K562 (cell line): ENCODE measurements around the gene BROX. TPM values are rescaled to one million over a fixed set of nuclear protein-coding genes. Genes with fewer than 3 reads are reported as not detected.

Source experiments
- FIP1L1 ChIP-seq: fragments of 200-400 bp; formaldehyde crosslinking; IDR thresholded peaks from 2 replicates; pipeline ENCODE4 v1.6.1; 2018; ENCODE audit warnings: mild to moderate bottlenecking, low read depth, low read length; ENCODE audit not compliant: poor library complexity, severe bottlenecking
- FOXO4 ChIP-seq: fragments of 450-650 bp; formaldehyde crosslinking; IDR thresholded peaks from 2 replicates; pipeline ENCODE4 v1.4.0; 2020; ENCODE audit warnings: mild to moderate bottlenecking, moderate library complexity
- GABPB2 ChIP-seq: fragments of 250-450 bp; sonication (Bioruptor Pico); conservative IDR thresholded peaks from 2 replicates; pipeline ENCODE4 v1.5.1; 2021; ENCODE audit warnings: mild to moderate bottlenecking
- GATA2 ChIP-seq: sonication (generic); formaldehyde crosslinking; IDR thresholded peaks from 2 replicates; pipeline ENCODE4 v1.4.0; 2020; ENCODE audit warnings: mild to moderate bottlenecking, missing genetic modification reagents
- GTF3C2 ChIP-seq: IDR thresholded peaks from 3 replicates; pipeline ENCODE4 v1.6.1; 2011; ENCODE audit warnings: borderline replicate concordance, mild to moderate bottlenecking, moderate library complexity; ENCODE audit not compliant: insufficient read length; ENCODE audit errors: extremely low read depth
- L3MBTL2 ChIP-seq: fragments of 450-650 bp; IDR thresholded peaks from 2 replicates; pipeline ENCODE4 v1.6.1; 2016; ENCODE audit warnings: mild to moderate bottlenecking, moderate library complexity
- MYC ChIP-seq, 2 experiments: fragments of 250-450 bp in 1 of 2; sonication (Bioruptor Pico) in 1 of 2; IDR thresholded peaks; 2 replicates each; pipeline versions ENCODE4 v1.5.1 to v1.6.1; 2012 to 2021; ENCODE audit warnings: low read depth in 2 of 2, borderline replicate concordance in 1 of 2, improper control_type of control experiment in 1 of 2, low read length in 1 of 2, mild to moderate bottlenecking in 1 of 2, moderate library complexity in 1 of 2
- PHF8 ChIP-seq: fragments of 200-600 bp; sonication (generic); IDR thresholded peaks from 2 replicates; pipeline ENCODE4 v1.6.1; 2012; ENCODE audit warnings: mixed run types, mild to moderate bottlenecking, inconsistent platforms, low read length, moderate library complexity, borderline replicate concordance
- POLR2AphosphoS5 ChIP-seq: IDR thresholded peaks from 2 replicates; pipeline ENCODE4 v1.6.1; 2011; ENCODE audit warnings: mild to moderate bottlenecking, low read depth, low read length, moderate library complexity; ENCODE audit not compliant: control insufficient read depth, insufficient read depth
- RB1 ChIP-seq: fragments of 450-650 bp; IDR thresholded peaks from 2 replicates; pipeline ENCODE4 v1.6.1; 2017; ENCODE audit warnings: low read depth, mild to moderate bottlenecking
- TAL1 ChIP-seq: fragments of 450-650 bp; IDR thresholded peaks from 2 replicates; pipeline ENCODE4 v1.6.1; 2016; ENCODE audit warnings: mild to moderate bottlenecking
- TFAM ChIP-seq: fragments of 250-450 bp; sonication (Bioruptor Pico); conservative IDR thresholded peaks from 2 replicates; pipeline ENCODE4 v1.5.0; 2021; ENCODE audit warnings: mild to moderate bottlenecking, moderate library complexity
- U2AF1 ChIP-seq: fragments of 200-400 bp; formaldehyde crosslinking; optimal IDR thresholded peaks from 2 replicates; pipeline ENCODE3; 2017; ENCODE audit warnings: mild to moderate bottlenecking, low read depth, low read length, moderate library complexity
- XRCC5 ChIP-seq: fragments of 200-400 bp; formaldehyde crosslinking; IDR thresholded peaks from 2 replicates; pipeline ENCODE4 v1.6.1; 2017; ENCODE audit warnings: low read depth, mild to moderate bottlenecking, low read length
- ZNF696 ChIP-seq: fragments of 250-450 bp; sonication (Bioruptor Pico); conservative IDR thresholded peaks from 2 replicates; pipeline ENCODE4 v1.4.0; 2020; ENCODE audit warnings: mild to moderate bottlenecking, moderate library complexity
- ZNF740 ChIP-seq, 3 experiments: fragments of 200-800 bp in 1 of 3; sonication (Bioruptor generic) in 1 of 3; sonication (generic) in 1 of 3; formaldehyde crosslinking in 1 of 3; IDR thresholded peaks; 2 replicates each; pipeline versions ENCODE4 v1.6.1 to v1.8.0; 2016 to 2022; ENCODE audit warnings: mild to moderate bottlenecking in 2 of 3, missing compliant biosample characterization in 2 of 3, missing genetic modification characterization in 2 of 3, missing genetic modification reagents in 1 of 3
- polyA plus RNA-seq, 8 experiments: library from polyadenylated mRNA; depleted of rRNA in 4 of 8; stranded (reverse) in 5 of 8; unstranded in 3 of 8; fragments of >200 nt; fragmentation: Nextera tagmentation in 2 of 8; fragmentation: Illumina TruSeq in 1 of 8; extraction: Ambion mirVana in 2 of 8; extraction: Trizol in 1 of 8; gene quantifications; 2 replicates each; pipeline versions ENCODE4 v1.2.1 to v1.2.3, GENCODE V29; 2011 to 2014; ENCODE audit warnings: inconsistent platforms in 1 of 8, missing spikeins in 1 of 8
- total RNA-seq, 7 experiments: library from RNA; depleted of rRNA in 6 of 7; stranded (reverse); fragments of >200 nt in 6 of 7; fragmentation: Illumina TruSeq in 2 of 7; extraction: Trizol in 2 of 7; gene quantifications; 2 replicates each; pipeline versions ENCODE4 v1.2.1 to v1.2.3, GENCODE V29; 2011 to 2021; ENCODE audit warnings: low replicate concordance in 1 of 7
- TF ChIP-seq, protein P1 (sequence below): fragments of 450-650 bp; formaldehyde crosslinking; IDR thresholded peaks from 2 replicates; pipeline ENCODE4 v1.4.0; 2020; ENCODE audit warnings: mild to moderate bottlenecking, moderate library complexity

The BROX gene
- total and polyA plus RNA-seq, 9 of the 15 experiments (the other 6 are each of a cell fraction or from before 2014, with no cell fraction given), result 9.4 to 153 (median 45.1) TPM

- no peak for TF ChIP-seq FOXO4 (CRISPR knock-in tag)
- no peak for TF ChIP-seq ZNF696 (CRISPR knock-in tag)
- 0 out of 2 replicates have a peak, but pooled peaks have one; percentile 31 for TF ChIP-seq L3MBTL2
- TF ChIP-seq TFAM (CRISPR knock-in tag), result no peak
- TF ChIP-seq XRCC5, result no peak
- peak; percentile 86; the same call in 1 of the 2 replicates for TF ChIP-seq ZNF740 (CRISPR knock-in tag; IDR thresholded peaks at IDR 0.05)
- TF ChIP-seq ZNF740 (tag; IDR thresholded peaks at IDR 0.05), result no peak
- TF ChIP-seq GATA2, result peak; percentile 76
- no peak for TF ChIP-seq FIP1L1
- TF ChIP-seq MYC (IDR thresholded peaks at IDR 0.05; ENCODE audit: low read depth, low read length), result peak; percentile 8; the same call in 1 of the 2 replicates
- no peak for TF ChIP-seq MYC (CRISPR knock-in tag; IDR thresholded peaks at IDR 0.05; ENCODE audit: borderline replicate concordance, low read depth)
- TF ChIP-seq U2AF1, result no peak
- TF ChIP-seq GABPB2 (CRISPR knock-in tag), result no peak
- TF ChIP-seq PHF8, result peak; percentile 34; the same call in 1 of the 2 replicates
- peak; percentile 51; the same call in 1 of the 2 replicates for TF ChIP-seq RB1
- no peak for TF ChIP-seq GTF3C2
- peak; percentile 70; the same call in 1 of the 2 replicates for TF ChIP-seq POLR2AphosphoS5
- TF ChIP-seq TAL1, result peak; percentile 84
- TF ChIP-seq, protein P1, sequence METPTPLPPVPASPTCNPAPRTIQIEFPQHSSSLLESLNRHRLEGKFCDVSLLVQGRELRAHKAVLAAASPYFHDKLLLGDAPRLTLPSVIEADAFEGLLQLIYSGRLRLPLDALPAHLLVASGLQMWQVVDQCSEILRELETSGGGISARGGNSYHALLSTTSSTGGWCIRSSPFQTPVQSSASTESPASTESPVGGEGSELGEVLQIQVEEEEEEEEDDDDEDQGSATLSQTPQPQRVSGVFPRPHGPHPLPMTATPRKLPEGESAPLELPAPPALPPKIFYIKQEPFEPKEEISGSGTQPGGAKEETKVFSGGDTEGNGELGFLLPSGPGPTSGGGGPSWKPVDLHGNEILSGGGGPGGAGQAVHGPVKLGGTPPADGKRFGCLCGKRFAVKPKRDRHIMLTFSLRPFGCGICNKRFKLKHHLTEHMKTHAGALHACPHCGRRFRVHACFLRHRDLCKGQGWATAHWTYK, result peak; percentile 70; the same call in 1 of the 2 replicates
Observed at GRCh38 chr1:222711319-222712252, 778 bp upstream of the BROX start (continued).
